Measurements from ENCODE around the gene SLC29A1.

GRCh38 chr6:44219053-44219814 is 4.2 kb upstream of the SLC29A1 start:
- no peak for TF ChIP-seq EP300 (IDR thresholded peaks at IDR 0.05)
- TF ChIP-seq SREBF2 (IDR thresholded peaks at IDR 0.05): no peak
